OCI-LY7 (cell line): ENCODE data around the gene ZDHHC11B. TPM values are rescaled to one million over a fixed set of nuclear protein-coding genes. Genes with fewer than 3 reads are reported as not detected.

Source experiments
- BruUV-seq: library from RNA; stranded (reverse); fragments of 400-500 nt; replicated peaks from 2 replicates; lab custom pipeline; 2021; lab: Mats Ljungman, UMichigan
- CTCF ChIA-PET: fragments of 300-600 bp; sonication (Branson Sonifier 250); formaldehyde crosslinking; loops from one replicate; lab custom pipeline; 2022; ENCODE audit warnings: antibody characterized with exemption; ENCODE audit not compliant: unreplicated experiment; lab: Charles Lee
- POLR2A ChIA-PET: fragments of 300-600 bp; sonication (Branson Sonifier 250); formaldehyde crosslinking; loops from one replicate; lab custom pipeline; 2022; ENCODE audit warnings: antibody characterized with exemption; lab: Charles Lee
- DNase-seq: peaks from one replicate; pipeline ENCODE4 v3.0.0-alpha.2; 2015; ENCODE audit warnings: low spot score
- H2AFZ ChIP-seq: fragments of 200-600 bp; sonication (generic), shearing (Covaris generic); 2 replicates; pipeline ENCODE4 v1.6.1; 2014; ENCODE audit warnings: mild to moderate bottlenecking, antibody characterized with exemption, low read length, moderate library complexity
- H3K27ac ChIP-seq: fragments of 200-600 bp; sonication (generic); 2 replicates; pipeline ENCODE4 v1.5.1; 2014; ENCODE audit warnings: mixed run types, low read depth, mild to moderate bottlenecking, moderate library complexity, low read length, inconsistent platforms; ENCODE audit not compliant: poor library complexity, severe bottlenecking
- H3K36me3 ChIP-seq: fragments of 200-600 bp; sonication (generic); 2 replicates; pipeline ENCODE4 v1.6.1; 2014; ENCODE audit warnings: mild to moderate bottlenecking, antibody characterized with exemption, low read length, moderate library complexity, mixed read lengths; ENCODE audit not compliant: insufficient read depth
- H3K4me1 ChIP-seq: fragments of 200-600 bp; sonication (generic); 2 replicates; pipeline ENCODE4 v1.5.1; 2014; ENCODE audit warnings: mild to moderate bottlenecking, low read length; ENCODE audit not compliant: insufficient read depth, poor library complexity, severe bottlenecking
- H3K4me2 ChIP-seq: fragments of 200-600 bp; sonication (generic); 2 replicates; pipeline ENCODE4 v1.6.1; 2014; ENCODE audit warnings: mild to moderate bottlenecking, low read length
- H3K4me3 ChIP-seq: fragments of 200-600 bp; sonication (generic); 2 replicates; pipeline ENCODE4 v1.5.1; 2014; ENCODE audit warnings: mild to moderate bottlenecking, low read depth, low read length; ENCODE audit not compliant: poor library complexity, severe bottlenecking
- H3K79me2 ChIP-seq: fragments of 200-600 bp; sonication (generic); 2 replicates; pipeline ENCODE4 v1.6.1; 2016; ENCODE audit warnings: low read depth, mild to moderate bottlenecking, low read length, moderate library complexity, mixed read lengths; ENCODE audit not compliant: insufficient read depth
- H3K9me2 ChIP-seq: fragments of 200-600 bp; sonication (generic); 2 replicates; pipeline ENCODE4 v1.6.1; 2016; ENCODE audit warnings: mild to moderate bottlenecking, low read length, mixed read lengths; ENCODE audit not compliant: insufficient read depth
- H3K9me3 ChIP-seq: fragments of 200-600 bp; sonication (generic); 2 replicates; pipeline ENCODE4 v1.6.1; 2014; ENCODE audit warnings: mild to moderate bottlenecking, mixed run types, low read length, mixed read lengths
- H4K20me1 ChIP-seq: fragments of 200-600 bp; sonication (generic); 2 replicates; pipeline ENCODE4 v1.6.1; 2014; ENCODE audit warnings: mild to moderate bottlenecking, antibody characterized with exemption, low read length, moderate library complexity, mixed read lengths; ENCODE audit not compliant: insufficient read depth
- EZH2phosphoT487 ChIP-seq: fragments of 200-600 bp; sonication (generic); IDR thresholded peaks from 2 replicates; pipeline ENCODE4 v1.6.1; 2018; ENCODE audit warnings: low read depth, borderline replicate concordance, mild to moderate bottlenecking, mixed run types, antibody characterized with exemption, low read length, moderate library complexity, mixed read lengths
- intact Hi-C: fragments of 100-400 bp; cut with micrococcal nuclease; formaldehyde crosslinking; loops from one replicate; pipeline ENCODE4 v1.10.0; 2022; ENCODE audit not compliant: unreplicated experiment
- total RNA-seq, 2 experiments: library from RNA; depleted of rRNA in 1 of 2; stranded (reverse); fragments of >200 nt in 1 of 2; shearing (Covaris generic) in 1 of 2; gene quantifications; 2 replicates each; pipeline ENCODE4 v1.2.3, GENCODE V29; 2014 to 2022
- TF ChIP-seq, protein P1 (sequence below): fragments of 200-600 bp; sonication (generic); conservative IDR thresholded peaks from 2 replicates; pipeline ENCODE4 v1.5.1; 2014; ENCODE audit warnings: mild to moderate bottlenecking, antibody characterized with exemption, low read length, moderate library complexity, mixed read lengths

Gene ZDHHC11B
- total RNA-seq, 2 experiments from 2014 or later = 0.29 TPM; not detected in 1

DNA sequence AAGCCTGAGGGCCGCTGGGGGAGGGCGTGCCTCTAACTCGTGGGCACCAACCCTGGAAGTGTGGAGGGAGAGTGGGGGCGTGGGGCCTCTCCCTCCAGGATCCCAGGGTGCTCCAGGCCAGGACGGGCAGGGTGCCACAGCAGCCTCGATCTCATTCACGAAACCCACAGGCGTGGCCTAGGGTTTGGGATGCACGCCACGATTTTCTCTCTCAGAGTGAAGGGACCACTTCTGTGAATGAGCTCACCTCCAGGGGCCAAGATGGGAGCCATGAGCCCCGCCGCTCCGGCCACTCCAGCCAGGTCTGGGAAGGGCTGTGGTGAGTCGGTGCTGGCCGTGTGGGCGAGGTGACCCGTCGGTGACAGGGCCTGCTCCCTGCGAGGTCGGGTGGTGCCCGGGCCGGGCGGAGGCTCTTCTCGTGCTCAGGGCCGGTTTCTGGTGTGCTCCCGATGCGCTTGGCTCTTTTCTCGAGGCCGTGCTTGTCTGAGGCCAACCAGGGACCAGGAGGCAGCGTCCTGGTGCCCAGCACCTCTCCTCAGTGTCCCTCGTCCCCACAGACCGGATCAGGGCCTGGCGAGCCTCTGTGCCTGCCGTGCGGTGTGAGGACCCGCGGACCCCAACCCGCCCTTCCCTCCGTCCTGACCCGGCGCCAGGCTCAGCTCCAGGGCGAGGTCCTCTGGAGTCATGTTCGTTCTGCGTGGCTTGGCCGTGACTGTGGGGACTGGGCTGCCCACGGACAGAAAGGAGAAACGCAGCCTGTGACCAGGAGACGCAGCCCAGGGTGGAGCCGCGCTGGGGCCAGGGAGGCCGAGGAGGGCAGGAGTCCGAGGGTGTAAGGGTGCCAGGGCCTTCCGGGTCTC is 122.4 kb downstream of the ZDHHC11B start:
- no peak for TF ChIP-seq EZH2phosphoT487
- TF ChIP-seq, protein P1, sequence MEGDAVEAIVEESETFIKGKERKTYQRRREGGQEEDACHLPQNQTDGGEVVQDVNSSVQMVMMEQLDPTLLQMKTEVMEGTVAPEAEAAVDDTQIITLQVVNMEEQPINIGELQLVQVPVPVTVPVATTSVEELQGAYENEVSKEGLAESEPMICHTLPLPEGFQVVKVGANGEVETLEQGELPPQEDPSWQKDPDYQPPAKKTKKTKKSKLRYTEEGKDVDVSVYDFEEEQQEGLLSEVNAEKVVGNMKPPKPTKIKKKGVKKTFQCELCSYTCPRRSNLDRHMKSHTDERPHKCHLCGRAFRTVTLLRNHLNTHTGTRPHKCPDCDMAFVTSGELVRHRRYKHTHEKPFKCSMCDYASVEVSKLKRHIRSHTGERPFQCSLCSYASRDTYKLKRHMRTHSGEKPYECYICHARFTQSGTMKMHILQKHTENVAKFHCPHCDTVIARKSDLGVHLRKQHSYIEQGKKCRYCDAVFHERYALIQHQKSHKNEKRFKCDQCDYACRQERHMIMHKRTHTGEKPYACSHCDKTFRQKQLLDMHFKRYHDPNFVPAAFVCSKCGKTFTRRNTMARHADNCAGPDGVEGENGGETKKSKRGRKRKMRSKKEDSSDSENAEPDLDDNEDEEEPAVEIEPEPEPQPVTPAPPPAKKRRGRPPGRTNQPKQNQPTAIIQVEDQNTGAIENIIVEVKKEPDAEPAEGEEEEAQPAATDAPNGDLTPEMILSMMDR = no peak
- ChIA-PET POLR2A (no interaction called here), CTCF (no interaction called here)
- no TSS peak for BruUV-seq
- no peaks in the 10 kb centered on the region for H3K4me1 ChIP-seq
- no peaks in the 10 kb centered on the region for H3K9me2 ChIP-seq
- no peak for DNase-seq
- no peak overlapping the region for H2AFZ ChIP-seq
- no peaks in the 10 kb centered on the region for H4K20me1 ChIP-seq
- H3K4me2 ChIP-seq = no peak overlapping the region
- no peak overlapping the region for H3K27ac ChIP-seq
- peaks cover 42% of the 10 kb centered on the region for H3K36me3 ChIP-seq
- H3K4me3 ChIP-seq = no peak overlapping the region
- no peaks in the 10 kb centered on the region for H3K9me3 ChIP-seq
- no peaks in the 10 kb centered on the region for H3K79me2 ChIP-seq
- intact Hi-C loops = no loop called here

DNA sequence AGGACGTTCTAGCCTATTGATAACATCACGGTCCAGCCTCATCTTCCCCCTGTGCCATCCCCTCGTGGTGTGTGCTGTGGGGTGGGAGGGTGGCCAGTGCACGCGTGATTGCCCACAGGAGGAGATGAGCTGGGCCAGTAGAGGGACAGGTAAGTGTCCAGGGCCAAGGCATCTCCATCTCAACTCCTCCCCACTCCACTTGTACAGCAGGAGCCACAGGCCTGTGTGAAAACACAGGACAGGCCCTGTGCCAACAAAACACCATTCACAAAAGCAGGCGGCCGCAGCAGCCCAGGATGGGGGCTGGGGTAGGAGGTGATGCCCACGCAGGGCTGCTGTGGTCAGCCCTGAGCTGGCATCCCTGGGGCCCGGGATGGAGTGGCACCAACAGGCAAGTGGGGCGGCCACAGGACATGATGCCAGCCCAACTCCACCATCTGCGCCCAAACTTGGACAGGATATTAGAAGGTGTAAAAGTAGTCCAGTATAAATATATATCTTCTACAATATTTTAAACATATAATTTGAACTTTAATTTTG is 124.0 kb downstream of the ZDHHC11B start:
- ChIA-PET CTCF (no interaction called here), POLR2A (no interaction called here)
- peaks cover 51% of the 10 kb centered on the region for H3K36me3 ChIP-seq
- no peaks in the 10 kb centered on the region for H3K9me3 ChIP-seq
- no peak for DNase-seq
- H4K20me1 ChIP-seq = no peaks in the 10 kb centered on the region
- no peaks in the 10 kb centered on the region for H3K9me2 ChIP-seq
- H2AFZ ChIP-seq = no peak overlapping the region
- no peak overlapping the region for H3K27ac ChIP-seq
- TF ChIP-seq EZH2phosphoT487 = no peak
- TF ChIP-seq, protein P1 = no peak
- no peaks in the 10 kb centered on the region for H3K79me2 ChIP-seq
- H3K4me1 ChIP-seq = no peaks in the 10 kb centered on the region
- BruUV-seq = no TSS peak
- no peak overlapping the region for H3K4me3 ChIP-seq
- H3K4me2 ChIP-seq = no peak overlapping the region
- intact Hi-C loops = no loop called here

Other genes starting within 250 kb of the ZDHHC11B start
- 26.9 and 27.2 TPM in 2 replicates for gene CEP72, start 172.4 kb downstream of the ZDHHC11B start, total RNA-seq (2014; rRNA removed; shearing (Covaris generic))
- 41.1 and 42.7 TPM in 2 replicates for gene CEP72, start 172.4 kb downstream of the ZDHHC11B start, total RNA-seq (2022)
- gene TPPP, start 91.4 kb downstream of the ZDHHC11B start, total RNA-seq (2014; rRNA removed; shearing (Covaris generic)) = not detected in 2 replicates
- not detected in 2 replicates for gene TPPP, start 91.4 kb downstream of the ZDHHC11B start, total RNA-seq (2022)
- 10.6 and 10.7 TPM in 2 replicates for gene ZDHHC11, start 66.3 kb upstream of the ZDHHC11B start, total RNA-seq (2014; rRNA removed; shearing (Covaris generic))
- 30.0 and 32.0 TPM in 2 replicates for gene ZDHHC11, start 66.3 kb upstream of the ZDHHC11B start, total RNA-seq (2022)
- gene BRD9, start 108.1 kb upstream of the ZDHHC11B start, total RNA-seq (2014; rRNA removed; shearing (Covaris generic)) = 46.7 and 53.9 TPM in 2 replicates
- gene BRD9, start 108.1 kb upstream of the ZDHHC11B start, total RNA-seq (2022) = 78.4 and 78.7 TPM in 2 replicates
- gene TRIP13, start 108.2 kb upstream of the ZDHHC11B start, total RNA-seq (2014; rRNA removed; shearing (Covaris generic)) = 51.9 and 59.4 TPM in 2 replicates
- gene TRIP13, start 108.2 kb upstream of the ZDHHC11B start, total RNA-seq (2022) = 46.6 and 47.6 TPM in 2 replicates
- gene NKD2, start 224.1 kb upstream of the ZDHHC11B start, total RNA-seq (2014; rRNA removed; shearing (Covaris generic)) = 0.38 TPM in 1 of 2 replicates, not detected in the other
- 0.22 and 0.38 TPM in 2 replicates for gene NKD2, start 224.1 kb upstream of the ZDHHC11B start, total RNA-seq (2022)